Gastrocnemius medialis (tissue), 4 donors: Measurements from ENCODE around the gene PHTF2. TPM values are rescaled to one million over a fixed set of nuclear protein-coding genes. Genes with fewer than 3 reads are reported as not detected.
A peak's percentile ranks its signal among the peaks of the same experiment; 100 is the strongest.

ENCODE experiments used
- ATAC-seq, 2 donors: fragments of 150-250 bp; one replicate each; pipeline ENCODE4 v1.9.1; 2016
- DNase-seq, 2 donors: peaks; one replicate each; pipeline ENCODE4 v3.0.0-alpha.2; 2019
- H3K27ac ChIP-seq, 4 donors: fragments of 200-600 bp; sonication (generic); 1 replicate in 1 of 4; 2 replicates in 3 of 4; pipeline ENCODE4 v1.5.1; 2016 to 2018; ENCODE audit warnings: mild to moderate bottlenecking in 2 of 4, moderate library complexity in 1 of 4
- H3K27me3 ChIP-seq, 3 donors: fragments of 200-600 bp; sonication (generic) in 2 of 3; 1 replicate in 1 of 3; 2 replicates in 2 of 3; pipeline versions ENCODE4 v1.5.1 to v1.6.0; 2016 to 2019; ENCODE audit warnings: mild to moderate bottlenecking in 1 of 3, moderate library complexity in 1 of 3
- H3K36me3 ChIP-seq, 2 donors: fragments of 200-600 bp; sonication (generic) in 1 of 2; one replicate each; pipeline ENCODE4 v1.5.1; 2017 to 2018
- H3K4me1 ChIP-seq, 2 donors: fragments of 200-600 bp; sonication (generic) in 1 of 2; one replicate each; pipeline ENCODE4 v1.5.1; 2016 to 2017; ENCODE audit warnings: mild to moderate bottlenecking in 2 of 2
- H3K4me3 ChIP-seq, 4 donors: fragments of 200-600 bp; sonication (generic) in 3 of 4; 1 replicate in 1 of 4; 2 replicates in 3 of 4; pipeline ENCODE4 v1.5.1; 2016 to 2019; ENCODE audit warnings: mild to moderate bottlenecking in 2 of 4
- H3K9me3 ChIP-seq, 3 donors: fragments of 200-600 bp; sonication (generic) in 2 of 3; 1 replicate in 1 of 3; 2 replicates in 2 of 3; pipeline ENCODE4 v1.5.1; 2016 to 2019
- POLR2A ChIP-seq, 2 donors: fragments of 450-650 bp; IDR thresholded peaks; one replicate each; pipeline ENCODE4 v1.6.1; 2017; ENCODE audit warnings: antibody characterized with exemption in 2 of 2, mild to moderate bottlenecking in 2 of 2, moderate library complexity in 2 of 2
- in situ Hi-C, 4 donors: fragments of 200-750 bp; cut with MboI; loops; one replicate each; pipeline versions ENCODE4 v1.15.0 to v1.8.0; 2017; ENCODE audit warnings: low sequenced_read_pairs in 4 of 4
- intact Hi-C: fragments of 100-400 bp; cut with DNase I; formaldehyde crosslinking; loops from one replicate; pipeline ENCODE4 v1.15.1; 2023; ENCODE audit warnings: low total_unique reads
- total RNA-seq, 4 donors: library from RNA; depleted of rRNA; stranded (reverse); fragments of >200 nt; gene quantifications; one replicate each; pipeline versions ENCODE4 v1.1.0 to v1.2.3, GENCODE V29; 2016
- TF ChIP-seq, protein P1 (sequence below), 5 experiments: fragments of 450-650 bp in 3 of 5; fragments of 200-600 bp in 2 of 5; sonication (generic) in 2 of 5; IDR thresholded peaks in 4 of 5; conservative IDR thresholded peaks in 1 of 5; 1 replicate in 4 of 5; 2 replicates in 1 of 5; pipeline ENCODE4 v1.5.1; 2016 to 2019; ENCODE audit warnings: antibody characterized with exemption in 5 of 5, mild to moderate bottlenecking in 3 of 5, moderate library complexity in 3 of 5

PHTF2 gene
- total RNA-seq, 4 donors from 2014 or later: 81.2 to 163 (median 108) TPM

DNA sequence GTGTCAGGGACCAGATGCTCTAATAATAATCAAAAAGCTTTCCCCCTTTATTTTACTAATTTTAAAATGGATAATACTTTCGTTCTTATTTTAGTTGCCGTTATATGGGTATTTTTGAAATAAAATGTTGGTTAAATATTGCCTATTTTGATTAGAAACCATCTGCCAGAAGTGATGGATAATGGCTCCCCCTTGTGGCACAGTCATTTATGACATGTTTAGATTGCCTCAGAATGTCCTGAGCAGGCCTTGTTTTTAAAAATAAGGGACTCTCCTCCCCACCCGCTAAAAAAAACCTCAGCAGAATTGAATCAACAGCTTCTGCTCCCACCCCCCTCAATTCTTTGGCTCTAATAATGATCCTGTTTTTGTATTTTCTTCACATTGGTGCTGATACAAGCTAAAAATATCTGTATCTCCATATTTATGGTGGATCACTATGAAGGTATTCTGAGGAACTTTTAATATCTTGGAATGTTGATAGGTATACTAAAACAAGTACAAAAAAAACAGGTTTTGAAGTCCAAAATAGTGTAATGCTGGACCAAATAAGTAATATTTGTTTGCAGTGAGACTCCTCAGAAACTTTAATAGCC is 39.2 kb upstream of the PHTF2 start:
- no peaks in the 10 kb centered on the region for H3K9me3 ChIP-seq
- DNase-seq: peak; percentile 27 to 44

DNA sequence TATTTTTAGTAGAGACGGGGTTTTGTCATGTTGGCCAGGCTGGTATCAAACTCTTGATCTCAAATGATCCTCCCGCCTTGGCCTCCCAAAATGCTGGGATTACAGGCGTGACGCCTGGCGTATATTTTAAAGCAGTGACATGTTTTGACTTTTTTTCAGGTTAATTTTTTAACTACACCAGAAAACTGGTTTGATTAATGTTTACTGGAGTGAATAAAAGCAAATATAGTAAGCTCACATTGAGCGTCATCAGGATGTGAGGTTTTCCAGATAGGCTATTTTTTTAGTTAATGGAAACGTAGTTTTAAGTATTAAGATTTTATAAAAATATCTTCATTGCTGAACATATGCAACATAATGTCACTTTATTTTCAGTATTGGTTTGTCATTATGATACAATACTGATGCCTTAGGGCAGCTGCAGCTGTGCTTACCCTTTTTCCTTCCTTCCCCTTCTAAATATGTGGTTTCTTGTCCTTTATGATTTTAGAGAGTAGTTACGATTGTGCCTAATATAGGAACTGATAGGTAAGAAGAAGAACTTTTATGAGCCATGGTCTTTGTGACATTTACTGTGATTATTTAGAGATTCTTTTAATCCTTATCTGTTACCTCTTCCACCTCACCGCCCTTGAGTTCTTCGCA is 37.6 kb upstream of the PHTF2 start:
- H3K4me1 ChIP-seq: peaks cover 25 to 39% of the 10 kb centered on the region in 2 donors
- intact Hi-C loops: no loop called here
- H3K27ac ChIP-seq: no peak overlapping the region
- H3K4me3 ChIP-seq: no peak overlapping the region
- TF ChIP-seq, protein P1, sequence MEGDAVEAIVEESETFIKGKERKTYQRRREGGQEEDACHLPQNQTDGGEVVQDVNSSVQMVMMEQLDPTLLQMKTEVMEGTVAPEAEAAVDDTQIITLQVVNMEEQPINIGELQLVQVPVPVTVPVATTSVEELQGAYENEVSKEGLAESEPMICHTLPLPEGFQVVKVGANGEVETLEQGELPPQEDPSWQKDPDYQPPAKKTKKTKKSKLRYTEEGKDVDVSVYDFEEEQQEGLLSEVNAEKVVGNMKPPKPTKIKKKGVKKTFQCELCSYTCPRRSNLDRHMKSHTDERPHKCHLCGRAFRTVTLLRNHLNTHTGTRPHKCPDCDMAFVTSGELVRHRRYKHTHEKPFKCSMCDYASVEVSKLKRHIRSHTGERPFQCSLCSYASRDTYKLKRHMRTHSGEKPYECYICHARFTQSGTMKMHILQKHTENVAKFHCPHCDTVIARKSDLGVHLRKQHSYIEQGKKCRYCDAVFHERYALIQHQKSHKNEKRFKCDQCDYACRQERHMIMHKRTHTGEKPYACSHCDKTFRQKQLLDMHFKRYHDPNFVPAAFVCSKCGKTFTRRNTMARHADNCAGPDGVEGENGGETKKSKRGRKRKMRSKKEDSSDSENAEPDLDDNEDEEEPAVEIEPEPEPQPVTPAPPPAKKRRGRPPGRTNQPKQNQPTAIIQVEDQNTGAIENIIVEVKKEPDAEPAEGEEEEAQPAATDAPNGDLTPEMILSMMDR (IDR thresholded peaks at IDR 0.05 in 4 of 5, conservative IDR thresholded peaks at IDR 0.05 in 1 of 5): no peak
- TF ChIP-seq POLR2A (IDR thresholded peaks at IDR 0.05): no peak
- in situ Hi-C loops: loop anchor here in 1 of 4 donors (25.0 kb wide), 1 partner anchor 224 kb away; the partner anchor contains the start of gene PTPN12
- no peak for DNase-seq
- no peaks in the 10 kb centered on the region for H3K36me3 ChIP-seq
- no peak for ATAC-seq
- H3K27me3 ChIP-seq: no peaks in the 10 kb centered on the region
- H3K9me3 ChIP-seq: no peaks in the 10 kb centered on the region

More for the DNA sequence above, 39.2 kb upstream of the PHTF2 start:
- no peak overlapping the region for H3K4me3 ChIP-seq
- peak overlapping the region; percentile 24 to 57 (median 48) for H3K27ac ChIP-seq
- intact Hi-C loops: loop anchor here (2.0 to 10.0 kb wide), 4 partner anchors 63 to 325 kb away; partner anchors contain the start of gene RSBN1L
- ATAC-seq: peak; percentile 69 to 78
- in situ Hi-C loops: loop anchor here in 3 of 4 donors (5.0 to 25.0 kb wide), 4 partner anchors 105 to 325 kb away; partner anchors contain the start of gene PTPN12 (in 1 of the 3)
- H3K4me1 ChIP-seq: peaks cover 25 to 39% of the 10 kb centered on the region in 2 donors
- TF ChIP-seq, protein P1 (IDR thresholded peaks at IDR 0.05 in 4 of 5, conservative IDR thresholded peaks at IDR 0.05 in 1 of 5): peak; percentile 80 to 91 (median 81)
- TF ChIP-seq POLR2A (IDR thresholded peaks at IDR 0.05): no peak
- H3K36me3 ChIP-seq: no peaks in the 10 kb centered on the region
- H3K27me3 ChIP-seq: no peaks in the 10 kb centered on the region

DNA sequence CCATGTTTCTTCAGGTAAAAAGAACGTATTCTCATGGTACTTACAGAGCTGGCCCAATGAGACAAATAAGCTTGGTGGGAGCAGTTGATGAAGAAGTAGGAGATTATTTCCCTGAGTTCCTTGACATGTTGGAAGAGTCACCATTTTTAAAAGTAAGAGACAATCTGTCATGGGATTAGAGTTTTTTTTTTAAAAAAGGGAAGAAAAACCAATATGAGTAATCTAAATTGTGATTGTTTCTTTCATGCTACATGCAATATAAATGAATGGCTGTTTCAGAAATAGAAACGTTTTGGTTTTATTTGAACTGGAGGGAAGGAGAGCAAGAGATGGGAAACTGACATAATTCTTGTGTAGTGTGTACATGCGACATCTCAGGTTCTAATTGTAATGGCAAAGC is 33.1 kb upstream of the PHTF2 start:
- ATAC-seq (no peak), DNase-seq (no peak)
- intact Hi-C loops (no loop called here), in situ Hi-C loops (loop anchor here in 1 of 4 donors (25.0 kb wide), 1 partner anchor 228 kb away; the partner anchor contains the start of gene PTPN12)
- no peaks in the 10 kb centered on the region for H3K9me3 ChIP-seq
- TF ChIP-seq, protein P1 (IDR thresholded peaks at IDR 0.05 in 4 of 5, conservative IDR thresholded peaks at IDR 0.05 in 1 of 5): no peak
- TF ChIP-seq POLR2A (IDR thresholded peaks at IDR 0.05): no peak
- no peaks in the 10 kb centered on the region for H3K27me3 ChIP-seq
- H3K36me3 ChIP-seq: peaks cover 0 to 3% of the 10 kb centered on the region in 2 donors
- no peak overlapping the region for H3K4me3 ChIP-seq
- peaks cover 20 to 25% of the 10 kb centered on the region in 2 donors for H3K4me1 ChIP-seq
- H3K27ac ChIP-seq: no peak overlapping the region

DNA sequence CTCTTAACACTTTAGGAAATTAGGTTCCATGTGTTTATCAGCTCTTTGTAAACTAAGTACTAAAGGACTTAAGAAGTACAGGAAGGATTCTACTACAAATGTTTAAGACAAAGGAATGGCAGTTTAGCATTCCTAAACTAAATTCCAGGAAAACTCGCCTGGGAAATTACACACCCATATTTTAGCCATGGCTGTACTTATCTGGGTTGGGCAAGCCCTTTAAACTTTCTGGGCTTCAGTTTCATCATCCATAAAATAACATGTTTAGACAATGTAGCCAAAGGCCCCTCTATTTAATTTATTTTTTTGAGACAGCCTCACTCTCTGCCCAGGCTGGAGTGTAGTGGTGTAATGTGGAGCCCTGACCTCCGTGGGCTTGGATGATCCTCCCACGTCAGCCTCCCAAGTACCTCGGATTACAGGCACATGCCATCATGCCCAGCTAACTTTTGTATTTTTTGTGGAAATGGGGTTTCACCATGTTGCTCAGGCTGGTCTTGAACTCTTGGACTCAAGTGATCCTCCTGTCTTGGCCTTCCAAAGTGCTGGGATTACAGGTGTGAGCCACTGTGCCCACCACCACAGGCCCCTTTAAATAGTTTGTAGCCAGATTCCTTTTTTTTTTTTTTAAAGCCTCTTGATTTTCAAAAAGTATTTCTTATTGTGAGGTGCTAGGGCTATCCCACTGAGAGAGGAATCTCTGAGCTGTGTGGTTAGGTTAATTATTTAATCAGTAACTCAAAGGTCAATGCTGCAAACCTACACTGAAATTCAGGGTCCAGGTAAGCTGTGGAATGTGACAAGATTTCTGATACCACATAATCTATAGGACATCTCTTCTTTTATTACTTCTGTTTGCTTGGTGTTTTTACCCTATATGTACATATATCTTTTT is 32.4 kb upstream of the PHTF2 start:
- intact Hi-C loops (no loop called here), in situ Hi-C loops (loop anchor here in 1 of 4 donors (25.0 kb wide), 1 partner anchor 229 kb away; the partner anchor contains the start of gene PTPN12)
- H3K4me3 ChIP-seq: no peak overlapping the region
- TF ChIP-seq POLR2A (IDR thresholded peaks at IDR 0.05): no peak
- TF ChIP-seq, protein P1 (IDR thresholded peaks at IDR 0.05 in 4 of 5, conservative IDR thresholded peaks at IDR 0.05 in 1 of 5): no peak
- no peaks in the 10 kb centered on the region for H3K9me3 ChIP-seq
- H3K27ac ChIP-seq: no peak overlapping the region
- DNase-seq: no peak
- no peak for ATAC-seq
- H3K36me3 ChIP-seq: peaks cover 0 to 3% of the 10 kb centered on the region in 2 donors
- no peaks in the 10 kb centered on the region for H3K27me3 ChIP-seq
- H3K4me1 ChIP-seq: peaks cover 14 to 25% of the 10 kb centered on the region in 2 donors
